Sigmoid colon (tissue), 4 donors: ENCODE measurements around the gene BCL3.

Experiments
- POLR2A ChIP-seq, 2 donors: fragments of 450-650 bp; IDR thresholded peaks; one replicate each; pipeline ENCODE4 v1.6.1; 2016; ENCODE audit warnings: antibody characterized with exemption in 2 of 2, mild to moderate bottlenecking in 2 of 2, moderate library complexity in 2 of 2
- POLR2AphosphoS5 ChIP-seq, 4 donors: sonication (generic); formaldehyde crosslinking; IDR thresholded peaks; one replicate each; pipeline ENCODE4 v1.6.1; 2017; ENCODE audit warnings: antibody characterized with exemption in 4 of 4
- TF ChIP-seq, protein P1 (sequence below), 4 experiments: fragments of 450-650 bp in 3 of 4; fragments of 200-600 bp in 1 of 4; IDR thresholded peaks; one replicate each; pipeline ENCODE4 v1.5.1; 2016 to 2019; ENCODE audit warnings: antibody characterized with exemption in 4 of 4, mild to moderate bottlenecking in 3 of 4, moderate library complexity in 2 of 4

DNA sequence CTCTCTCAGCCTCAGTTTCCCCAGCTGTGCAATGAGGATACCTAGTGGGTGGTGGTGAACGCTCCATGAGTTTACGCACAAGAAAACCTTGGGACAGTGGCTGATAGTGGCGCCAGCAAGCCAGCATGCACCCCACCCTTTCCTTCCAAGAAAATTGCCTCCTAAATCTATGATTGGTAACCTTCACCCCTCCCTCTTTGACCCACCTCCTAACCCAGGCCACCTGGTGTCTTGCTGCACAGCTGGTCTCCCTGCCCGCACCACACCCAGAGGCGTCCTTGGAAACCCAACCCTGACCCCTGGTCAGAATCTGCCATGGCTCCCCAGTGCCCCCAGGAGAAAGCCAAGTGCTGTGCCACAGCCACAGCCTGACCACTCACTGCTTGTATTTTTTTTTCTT is 22.8 kb upstream of the BCL3 start:
- TF ChIP-seq, protein P1, sequence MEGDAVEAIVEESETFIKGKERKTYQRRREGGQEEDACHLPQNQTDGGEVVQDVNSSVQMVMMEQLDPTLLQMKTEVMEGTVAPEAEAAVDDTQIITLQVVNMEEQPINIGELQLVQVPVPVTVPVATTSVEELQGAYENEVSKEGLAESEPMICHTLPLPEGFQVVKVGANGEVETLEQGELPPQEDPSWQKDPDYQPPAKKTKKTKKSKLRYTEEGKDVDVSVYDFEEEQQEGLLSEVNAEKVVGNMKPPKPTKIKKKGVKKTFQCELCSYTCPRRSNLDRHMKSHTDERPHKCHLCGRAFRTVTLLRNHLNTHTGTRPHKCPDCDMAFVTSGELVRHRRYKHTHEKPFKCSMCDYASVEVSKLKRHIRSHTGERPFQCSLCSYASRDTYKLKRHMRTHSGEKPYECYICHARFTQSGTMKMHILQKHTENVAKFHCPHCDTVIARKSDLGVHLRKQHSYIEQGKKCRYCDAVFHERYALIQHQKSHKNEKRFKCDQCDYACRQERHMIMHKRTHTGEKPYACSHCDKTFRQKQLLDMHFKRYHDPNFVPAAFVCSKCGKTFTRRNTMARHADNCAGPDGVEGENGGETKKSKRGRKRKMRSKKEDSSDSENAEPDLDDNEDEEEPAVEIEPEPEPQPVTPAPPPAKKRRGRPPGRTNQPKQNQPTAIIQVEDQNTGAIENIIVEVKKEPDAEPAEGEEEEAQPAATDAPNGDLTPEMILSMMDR (IDR thresholded peaks at IDR 0.05): no peak
- TF ChIP-seq POLR2A (IDR thresholded peaks at IDR 0.05) (no peak), POLR2AphosphoS5 (IDR thresholded peaks at IDR 0.05) (peak in 1 of 4 donors; percentile 14)
